ENCODE results near the gene DSP. TPM values are rescaled to one million over a fixed set of nuclear protein-coding genes. Genes with fewer than 3 reads are reported as not detected.

DSP gene
- total and polyA plus RNA-seq, 2 of the 13 experiments (the other 11 are each of a cell fraction or from before 2014, with no cell fraction given) = 89.8 to 117 TPM

GRCh38 chr6:7566617-7567173, 25.2 kb downstream of the DSP start:
- Histone ChIP-seq H3K27me3 (ENCODE audit: control insufficient read depth in 1 of 2, insufficient read depth in 2 of 2, low read length in 2 of 2) (no peaks in the 10 kb centered on the region), H3K27ac (ENCODE audit: extremely low read length, insufficient read depth, low read length) (no peak overlapping the region), H3K9me3 (ENCODE audit: low read length) (no peaks in the 10 kb centered on the region), H4K20me1 (ENCODE audit: insufficient read depth, low read length) (peaks cover 4% of the 10 kb centered on the region; the same call in 1 of the 2 replicates), H3K4me1 (ENCODE audit: insufficient read depth, low read length) (peaks cover 11% of the 10 kb centered on the region), H3K79me2 (ENCODE audit: insufficient read depth, low read length) (peaks cover 12% of the 10 kb centered on the region), H3K4me2 (ENCODE audit: low read depth, low read length) (no peak overlapping the region), H3K9ac (ENCODE audit: insufficient read depth, low read depth, low read length) (no peak overlapping the region), H3K36me3 (replicated peaks in 1 of 2; ENCODE audit: control insufficient read depth in 1 of 2, insufficient read depth in 2 of 2, low read length in 2 of 2) (peaks cover 58 to 96% of the 10 kb centered on the region in 2 experiments), H2AFZ (ENCODE audit: low read length) (no peak overlapping the region), H3K4me3 (replicated peaks in 1 of 3; ENCODE audit: insufficient read depth in 1 of 3, low read depth in 2 of 3, low read length in 3 of 3) (no peak overlapping the region)
- ChIA-PET CTCF (ENCODE audit: low intra/inter-chr PET ratio, low total read pairs) (no interaction called here), POLR2A (interaction anchor here (0.5 to 1.3 kb wide), 3 partner anchors 15 to 142 kb away, joined by 3 read pairs; partner anchors contain the start of gene DSP)
- DNase-seq (ENCODE audit: low spot score) = no peak
- intact Hi-C loops (cut with micrococcal nuclease; ENCODE audit: unreplicated experiment) = no loop called here
- no peak for ATAC-seq
- in situ Hi-C loops (cut with HindIII; ENCODE audit: extremely low pct_ligation_motif_present, low pct_unique_long_range_greater_than_20kb) = no loop called here
- no TSS peak for BruUV-seq (replicated peaks)
- FAIRE-seq = no peak
- WGBS (ENCODE audit: low lambda C conversion rate) = 96% methylated on average over 4 of the region's 4 CpGs
- TF ChIP-seq PREB (CRISPR knock-in tag; IDR thresholded peaks at IDR 0.05) (no peak), ZBTB40 (IDR thresholded peaks at IDR 0.05) (peak; percentile 76), ZBTB40 (CRISPR knock-in tag; IDR thresholded peaks at IDR 0.05) (peak; percentile 98), ZNF839 (CRISPR knock-in tag; IDR thresholded peaks at IDR 0.05; ENCODE audit: borderline replicate concordance) (no peak), MTF2 (CRISPR knock-in tag; IDR thresholded peaks at IDR 0.05; ENCODE audit: borderline replicate concordance) (no peak), STAG1 (CRISPR knock-in tag; IDR thresholded peaks at IDR 0.05) (peak; percentile 48), GATAD1 (CRISPR knock-in tag; IDR thresholded peaks at IDR 0.05) (no peak), FOXP1 (IDR thresholded peaks at IDR 0.05) (no peak), FOXP1 (CRISPR knock-in tag; IDR thresholded peaks at IDR 0.05) (no peak), DNMT3B (CRISPR knock-in tag; conservative IDR thresholded peaks at IDR 0.05) (no peak)
- TF ChIP-seq, protein P1, sequence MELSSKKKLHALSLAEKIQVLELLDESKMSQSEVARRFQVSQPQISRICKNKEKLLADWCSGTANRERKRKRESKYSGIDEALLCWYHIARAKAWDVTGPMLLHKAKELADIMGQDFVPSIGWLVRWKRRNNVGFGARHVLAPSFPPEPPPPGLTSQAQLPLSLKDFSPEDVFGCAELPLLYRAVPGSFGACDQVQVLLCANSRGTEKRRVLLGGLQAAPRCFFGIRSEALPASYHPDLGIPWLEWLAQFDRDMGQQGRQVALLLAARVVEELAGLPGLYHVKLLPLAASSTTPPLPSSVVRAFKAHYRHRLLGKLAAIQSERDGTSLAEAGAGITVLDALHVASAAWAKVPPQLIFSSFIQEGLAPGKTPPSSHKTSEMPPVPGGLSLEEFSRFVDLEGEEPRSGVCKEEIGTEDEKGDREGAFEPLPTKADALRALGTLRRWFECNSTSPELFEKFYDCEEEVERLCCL (CRISPR knock-in tag; IDR thresholded peaks at IDR 0.05; ENCODE audit: borderline replicate concordance) = no peak
- TF ChIP-seq, protein P2, sequence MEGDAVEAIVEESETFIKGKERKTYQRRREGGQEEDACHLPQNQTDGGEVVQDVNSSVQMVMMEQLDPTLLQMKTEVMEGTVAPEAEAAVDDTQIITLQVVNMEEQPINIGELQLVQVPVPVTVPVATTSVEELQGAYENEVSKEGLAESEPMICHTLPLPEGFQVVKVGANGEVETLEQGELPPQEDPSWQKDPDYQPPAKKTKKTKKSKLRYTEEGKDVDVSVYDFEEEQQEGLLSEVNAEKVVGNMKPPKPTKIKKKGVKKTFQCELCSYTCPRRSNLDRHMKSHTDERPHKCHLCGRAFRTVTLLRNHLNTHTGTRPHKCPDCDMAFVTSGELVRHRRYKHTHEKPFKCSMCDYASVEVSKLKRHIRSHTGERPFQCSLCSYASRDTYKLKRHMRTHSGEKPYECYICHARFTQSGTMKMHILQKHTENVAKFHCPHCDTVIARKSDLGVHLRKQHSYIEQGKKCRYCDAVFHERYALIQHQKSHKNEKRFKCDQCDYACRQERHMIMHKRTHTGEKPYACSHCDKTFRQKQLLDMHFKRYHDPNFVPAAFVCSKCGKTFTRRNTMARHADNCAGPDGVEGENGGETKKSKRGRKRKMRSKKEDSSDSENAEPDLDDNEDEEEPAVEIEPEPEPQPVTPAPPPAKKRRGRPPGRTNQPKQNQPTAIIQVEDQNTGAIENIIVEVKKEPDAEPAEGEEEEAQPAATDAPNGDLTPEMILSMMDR (CRISPR knock-in tag; IDR thresholded peaks at IDR 0.05) = peak; percentile 26; the same call in 1 of the 2 replicates
